Measurements from ENCODE around the gene TECTA.

Gene TECTA
- long read RNA-seq, donor 1 = 0 reads
- long read RNA-seq, donor 2 = 0 reads
- long read RNA-seq, donor 3 = 0 reads
- long read RNA-seq, donor 4 = 0 reads
- long read RNA-seq, donor 5 = 0 reads
- long read RNA-seq, donor 6 = 0 reads
- long read RNA-seq, donor 7 = 0 reads
- long read RNA-seq, donor 8 = 0 reads

GRCh38 chr11:121100943-121101342, at the start of gene TECTA:
TSS of gene TECTA (plus strand) at chr11:121101243. CDS start at chr11:121102666, 1,423 bp downstream.
- no peak for DNase-seq

- DNase-seq = no peak
Observed at GRCh38 chr11:121053244-121053643, 47.8 kb upstream of the TECTA start.

GRCh38 chr11:121054266-121054665, 46.8 kb upstream of the TECTA start:
- DNase-seq = no peak

- DNase-seq = no peak
Observed at GRCh38 chr11:121055076-121055475, 46.0 kb upstream of the TECTA start.

- DNase-seq = no peak
Observed at GRCh38 chr11:121057922-121058321, 43.1 kb upstream of the TECTA start.

- DNase-seq = no peak
Observed at GRCh38 chr11:121058941-121059340, 42.1 kb upstream of the TECTA start.

GRCh38 chr11:121059605-121060004, 41.4 kb upstream of the TECTA start:
- no peak for DNase-seq

- DNase-seq = no peak
Observed at GRCh38 chr11:121063728-121064127, 37.3 kb upstream of the TECTA start.

- no peak for DNase-seq
Observed at GRCh38 chr11:121066623-121067022, 34.4 kb upstream of the TECTA start.

- no peak for DNase-seq
Observed at GRCh38 chr11:121067026-121067425, 34.0 kb upstream of the TECTA start.

- no peak for DNase-seq
Observed at GRCh38 chr11:121067453-121067852, 33.6 kb upstream of the TECTA start.

- DNase-seq = no peak
Observed at GRCh38 chr11:121067962-121068647, 32.9 kb upstream of the TECTA start.

GRCh38 chr11:121068787-121069186, 32.3 kb upstream of the TECTA start:
- no peak for DNase-seq

- no peak for DNase-seq
Observed at GRCh38 chr11:121070951-121071845, 29.8 kb upstream of the TECTA start.

GRCh38 chr11:121071846-121072450, 29.1 kb upstream of the TECTA start:
- no peak for DNase-seq

- no peak for DNase-seq
Observed at GRCh38 chr11:121081321-121081720, 19.7 kb upstream of the TECTA start.

- no peak for DNase-seq
Observed at GRCh38 chr11:121082219-121082618, 18.8 kb upstream of the TECTA start.

- peak; percentile 13 for DNase-seq
Observed at GRCh38 chr11:121082670-121083069, 18.4 kb upstream of the TECTA start.

GRCh38 chr11:121086866-121087265, 14.2 kb upstream of the TECTA start:
- no peak for DNase-seq

- no peak for DNase-seq
Observed at GRCh38 chr11:121089566-121089965, 11.5 kb upstream of the TECTA start.

- no peak for DNase-seq
Observed at GRCh38 chr11:121090145-121090721, 10.8 kb upstream of the TECTA start.

- no peak for DNase-seq
Observed at GRCh38 chr11:121091492-121092152, 9.4 kb upstream of the TECTA start.

Measured in right kidney (tissue), 9 donors.